ENCODE measurements around the gene KIRREL1.
A peak's percentile ranks its signal among the peaks of the same experiment; 100 is the strongest.

The KIRREL1 gene

GRCh38 chr1:158077411-158078256, 84.2 kb downstream of the KIRREL1 start:
- no peak for DNase-seq

- DNase-seq: no peak
Observed at GRCh38 chr1:158078569-158079080, 85.2 kb downstream of the KIRREL1 start.

- DNase-seq: no peak
Observed at GRCh38 chr1:158080066-158080465, 86.6 kb downstream of the KIRREL1 start.

GRCh38 chr1:158084336-158084735, 90.9 kb downstream of the KIRREL1 start:
- DNase-seq: no peak

- DNase-seq: no peak
Observed at GRCh38 chr1:158084747-158085146, 91.3 kb downstream of the KIRREL1 start.

- DNase-seq: peak; percentile 67
Observed at GRCh38 chr1:158087320-158087927, 94.0 kb downstream of the KIRREL1 start.

GRCh38 chr1:158089476-158089875, 96.0 kb downstream of the KIRREL1 start:
- DNase-seq: no peak

- no peak for DNase-seq
Observed at GRCh38 chr1:158089925-158090637, 96.6 kb downstream of the KIRREL1 start.

- DNase-seq: no peak
Observed at GRCh38 chr1:158093376-158093775, 99.9 kb downstream of the KIRREL1 start.

- DNase-seq: no peak
Observed at GRCh38 chr1:158094571-158094970, 101.1 kb downstream of the KIRREL1 start.

- peak; percentile 16 for DNase-seq
Observed at GRCh38 chr1:158095737-158096335, 102.4 kb downstream of the KIRREL1 start.

GRCh38 chr1:158098256-158098655, 104.8 kb downstream of the KIRREL1 start:
- DNase-seq: peak; percentile 21

- peak; percentile 6 for DNase-seq
Observed at GRCh38 chr1:158099185-158099584, 105.7 kb downstream of the KIRREL1 start.

GRCh38 chr1:158100498-158100897, 107.1 kb downstream of the KIRREL1 start:
- DNase-seq: no peak

GRCh38 chr1:158101455-158101854, 108.0 kb downstream of the KIRREL1 start:
- no peak for DNase-seq

GRCh38 chr1:158101927-158102326, 108.5 kb downstream of the KIRREL1 start:
- no peak for DNase-seq

GRCh38 chr1:158102881-158103674, 109.6 kb downstream of the KIRREL1 start:
- no peak for DNase-seq

GRCh38 chr1:158103861-158104522, 110.5 kb downstream of the KIRREL1 start:
- no peak for DNase-seq

- no peak for DNase-seq
Observed at GRCh38 chr1:158104891-158105290, 111.4 kb downstream of the KIRREL1 start.

GRCh38 chr1:158105352-158106095, 112.1 kb downstream of the KIRREL1 start:
- no peak for DNase-seq

GRCh38 chr1:158107916-158108315, 114.5 kb downstream of the KIRREL1 start:
- DNase-seq: no peak
